IMR-90 (cell line): ENCODE measurements around the gene LDB2. TPM values are rescaled to one million over a fixed set of nuclear protein-coding genes. Genes with fewer than 3 reads are reported as not detected.

Experiments used
- ATAC-seq: fragments of 200-7000 bp; cut with Tn5 transposase; 2 replicates; pipeline ENCODE4 v1.9.1; 2020; ENCODE audit warnings: low read depth, mild to moderate bottlenecking, moderate library complexity
- BruUV-seq: library from RNA; stranded (reverse); fragments of 400-500 nt; replicated peaks from 2 replicates; lab custom pipeline; 2021; lab: Mats Ljungman, UMichigan
- CTCF ChIA-PET: fragments of 300-600 bp; formaldehyde crosslinking; extraction: SDS; loops from one replicate; lab custom pipeline; 2021; ENCODE audit warnings: antibody characterized with exemption; lab: Yijun Ruan, JAX
- POLR2A ChIA-PET: fragments of 300-600 bp; sonication (Branson Sonifier 250); formaldehyde crosslinking; loops from one replicate; lab custom pipeline; 2022; ENCODE audit warnings: antibody characterized with exemption; ENCODE audit not compliant: unreplicated experiment; lab: Charles Lee
- DNase-seq: peaks from one replicate; pipeline ENCODE4 v3.0.0; 2013
- H2AFZ ChIP-seq: replicated peaks from 2 replicates; pipeline ENCODE3; 2013; ENCODE audit warnings: low read length, mild to moderate bottlenecking; ENCODE audit not compliant: poor library complexity
- H2AK5ac ChIP-seq: 2 replicates; pipeline ENCODE4 v1.6.1; 2013; ENCODE audit warnings: low read depth, low read length, inconsistent platforms
- H2AK9ac ChIP-seq: replicated peaks from 2 replicates; pipeline ENCODE3; 2013; ENCODE audit warnings: mild to moderate bottlenecking, low read depth, low read length, moderate library complexity; ENCODE audit not compliant: poor library complexity
- H2BK120ac ChIP-seq: 2 replicates; pipeline ENCODE4 v1.6.1; 2013; ENCODE audit warnings: low read depth, low read length, inconsistent platforms
- H2BK15ac ChIP-seq: 3 replicates; pipeline ENCODE4 v1.6.1; 2013; ENCODE audit warnings: low read depth, low read length, inconsistent platforms
- H2BK20ac ChIP-seq: 2 replicates; pipeline ENCODE4 v1.6.1; 2013; ENCODE audit warnings: low read depth, mild to moderate bottlenecking, inconsistent platforms, low read length, moderate library complexity
- H2BK5ac ChIP-seq: 2 replicates; pipeline ENCODE4 v1.6.1; 2013; ENCODE audit warnings: mild to moderate bottlenecking, low read depth, low read length, inconsistent platforms; ENCODE audit not compliant: poor library complexity, severe bottlenecking
- H3K14ac ChIP-seq: replicated peaks from 2 replicates; pipeline ENCODE4 v1.6.1; 2013; ENCODE audit warnings: low read depth, low read length, inconsistent platforms
- H3K18ac ChIP-seq: 2 replicates; pipeline ENCODE4 v1.6.1; 2013; ENCODE audit warnings: low read depth, low read length, control low read depth
- H3K23ac ChIP-seq: 2 replicates; pipeline ENCODE4 v1.6.1; 2013; ENCODE audit warnings: low read depth, low read length, inconsistent platforms
- H3K27ac ChIP-seq: 2 replicates; pipeline ENCODE4 v1.5.1; 2013; ENCODE audit warnings: mild to moderate bottlenecking, control low read depth, low read length; ENCODE audit not compliant: insufficient read depth
- H3K27me3 ChIP-seq: 2 replicates; pipeline ENCODE4 v1.6.1; 2013; ENCODE audit warnings: low read length; ENCODE audit not compliant: control insufficient read depth, insufficient read depth
- H3K36me3 ChIP-seq: 2 replicates; pipeline ENCODE4 v1.6.1; 2013; ENCODE audit warnings: low read length, mixed read lengths; ENCODE audit not compliant: control insufficient read depth, insufficient read depth
- H3K4ac ChIP-seq: 2 replicates; pipeline ENCODE4 v1.6.1; 2013; ENCODE audit warnings: low read depth, low read length, inconsistent platforms
- H3K4me1 ChIP-seq: 2 replicates; pipeline ENCODE4 v1.6.1; 2013; ENCODE audit warnings: low read length, mixed read lengths; ENCODE audit not compliant: control insufficient read depth, insufficient read depth
- H3K4me2 ChIP-seq: 2 replicates; pipeline ENCODE4 v1.6.1; 2013; ENCODE audit warnings: low read depth, mild to moderate bottlenecking, control low read depth, low read length, moderate library complexity
- H3K4me3 ChIP-seq: 2 replicates; pipeline ENCODE4 v1.5.1; 2013; ENCODE audit warnings: low read depth, mild to moderate bottlenecking, control low read depth, low read length, moderate library complexity; ENCODE audit not compliant: insufficient read depth
- H3K56ac ChIP-seq: 2 replicates; pipeline ENCODE4 v1.6.1; 2013; ENCODE audit warnings: low read length, inconsistent platforms; ENCODE audit not compliant: insufficient read depth; ENCODE audit errors: extremely low read depth
- H3K79me1 ChIP-seq, 2 experiments: 2 replicates each; pipeline ENCODE4 v1.6.1; 2013; ENCODE audit warnings: low read length in 2 of 2, inconsistent platforms in 1 of 2, low read depth in 1 of 2
- H3K9ac ChIP-seq: 2 replicates; pipeline ENCODE4 v1.6.1; 2013; ENCODE audit warnings: low read depth, low read length, control low read depth
- H3K9me1 ChIP-seq: 2 replicates; pipeline ENCODE4 v1.6.1; 2013; ENCODE audit warnings: low read length, inconsistent platforms; ENCODE audit not compliant: insufficient read depth
- H3K9me3 ChIP-seq: 2 replicates; pipeline ENCODE4 v1.6.1; 2013; ENCODE audit warnings: low read length; ENCODE audit not compliant: control insufficient read depth, insufficient read depth
- H4K20me1 ChIP-seq: 2 replicates; pipeline ENCODE4 v1.6.1; 2013; ENCODE audit warnings: low read length, inconsistent platforms; ENCODE audit not compliant: insufficient read depth
- H4K5ac ChIP-seq: 2 replicates; pipeline ENCODE4 v1.6.1; 2013; ENCODE audit warnings: mild to moderate bottlenecking, low read depth, low read length, control low read depth
- H4K8ac ChIP-seq, 2 experiments: 2 replicates each; pipeline ENCODE4 v1.6.1; 2013; ENCODE audit warnings: low read depth in 2 of 2, low read length in 2 of 2, control low read depth in 1 of 2, inconsistent platforms in 1 of 2
- H4K91ac ChIP-seq: 2 replicates; pipeline ENCODE4 v1.6.1; 2013; ENCODE audit warnings: low read depth, low read length, inconsistent platforms; ENCODE audit not compliant: insufficient read depth
- BHLHE40 ChIP-seq: fragments of 150-350 bp; IDR thresholded peaks from 2 replicates; pipeline ENCODE4 v1.6.1; 2016; ENCODE audit warnings: mild to moderate bottlenecking, low read depth, low read length
- CEBPB ChIP-seq: IDR thresholded peaks from 2 replicates; pipeline ENCODE4 v1.6.1; 2012; ENCODE audit warnings: low read depth, low read length, improper control_type of control experiment
- CHD1 ChIP-seq: IDR thresholded peaks from 2 replicates; pipeline ENCODE4 v1.6.1; 2012; ENCODE audit warnings: low read depth, low read length, improper control_type of control experiment
- FOS ChIP-seq: fragments of 150-350 bp; IDR thresholded peaks from 2 replicates; pipeline ENCODE4 v1.6.1; 2016; ENCODE audit warnings: low read depth, low read length
- MXI1 ChIP-seq: IDR thresholded peaks from 2 replicates; pipeline ENCODE4 v1.6.1; 2012; ENCODE audit warnings: low read depth, mild to moderate bottlenecking, low read length, moderate library complexity, borderline replicate concordance
- NFE2L2 ChIP-seq: fragments of 150-350 bp; IDR thresholded peaks from 2 replicates; pipeline ENCODE4 v1.6.1; 2016; ENCODE audit warnings: low read depth, mild to moderate bottlenecking, low read length
- POLR2A ChIP-seq: IDR thresholded peaks from 2 replicates; pipeline ENCODE4 v1.6.1; 2012; ENCODE audit warnings: mild to moderate bottlenecking, low read depth, low read length
- RAD21 ChIP-seq: IDR thresholded peaks from 2 replicates; pipeline ENCODE4 v1.6.1; 2012; ENCODE audit warnings: low read length, improper control_type of control experiment
- RFX5 ChIP-seq: IDR thresholded peaks from 2 replicates; pipeline ENCODE4 v1.8.0; 2012; ENCODE audit warnings: low read depth, mild to moderate bottlenecking, low read length, moderate library complexity
- WGBS, 2 experiments: methylation state at CpG; one replicate each; pipeline versions ENCODE4 v1.1.5 to v1.1.7; 2013; ENCODE audit warnings: missing lambda C conversion rate in 2 of 2; ENCODE audit not compliant: insufficient read length in 1 of 2; ENCODE audit errors: extremely low coverage in 2 of 2; 5-methylcytosine and 5-hydroxymethylcytosine counted together
- dilution Hi-C: fragments of 300-500 bp; cut with HindIII; formaldehyde crosslinking; loops from one replicate; pipeline ENCODE4 v1.14.3; 2018; ENCODE audit warnings: low sequenced_read_pairs; ENCODE audit not compliant: unreplicated experiment
- in situ Hi-C: fragments of 300-500 bp; cut with MboI; formaldehyde crosslinking; loops from 3 replicates; pipeline ENCODE4 v1.14.3; 2019; ENCODE audit warnings: low sequenced_read_pairs, inconsistent platforms, mixed read lengths
- intact Hi-C: fragments of 100-400 bp; cut with micrococcal nuclease; formaldehyde crosslinking; loops from 2 replicates; pipeline ENCODE4 v1.10.0; 2022
- polyA plus RNA-seq, 3 experiments: library from polyadenylated mRNA; depleted of rRNA; stranded (reverse); fragments of >200 nt; gene quantifications; 2 replicates each; pipeline ENCODE4 v1.2.3, GENCODE V29; 2012; ENCODE audit warnings: low replicate concordance in 1 of 3
- total RNA-seq: library from RNA; depleted of rRNA; stranded (reverse); fragments of >200 nt; gene quantifications from 2 replicates; pipeline ENCODE4 v1.2.3, GENCODE V29; 2012
- TF ChIP-seq, protein P1 (sequence below): conservative IDR thresholded peaks from 2 replicates; pipeline ENCODE4 v1.5.1; 2012; ENCODE audit warnings: mild to moderate bottlenecking, low read depth, low read length, improper control_type of control experiment

The LDB2 gene
- total and polyA plus RNA-seq, 2 of the 4 experiments (the other 2 are of a cell fraction) = 67.9 to 116 TPM

DNA sequence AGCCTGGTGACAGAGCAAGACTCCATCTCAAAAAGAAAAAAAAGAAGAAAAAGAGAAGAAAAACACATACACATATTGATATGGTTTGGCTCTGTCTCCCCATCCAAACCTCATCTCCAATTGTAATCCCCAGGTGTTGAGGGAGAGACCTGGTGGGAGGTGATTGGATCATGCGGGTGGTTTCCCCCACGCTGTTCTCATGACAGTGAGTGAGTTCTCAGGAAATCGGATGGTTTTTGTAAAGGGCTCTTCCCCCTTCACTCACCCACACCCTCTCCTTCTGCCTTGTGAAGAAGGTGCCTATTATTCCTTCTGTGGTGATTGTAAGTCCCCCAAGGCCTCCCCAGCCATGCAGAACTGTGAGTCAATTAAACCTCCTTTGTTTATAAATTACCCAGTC is 68.4 kb downstream of the LDB2 start:
- H2AFZ ChIP-seq = no peak overlapping the region
- WGBS, 2 experiments = no CpG with 5 or more reads among the region's 3 CpGs
- dilution Hi-C loops = no loop called here
- no peak overlapping the region for H4K91ac ChIP-seq
- 0 out of 4 replicates have a peak, but pooled peaks cover 0 to 3% of the 10 kb centered on the region in 2 experiments for H3K79me1 ChIP-seq
- no peaks in the 10 kb centered on the region for H3K9me3 ChIP-seq
- ATAC-seq = no peak
- no peak overlapping the region for H2BK15ac ChIP-seq
- no peak overlapping the region for H4K8ac ChIP-seq
- H3K36me3 ChIP-seq = no peaks in the 10 kb centered on the region
- no peak overlapping the region for H2BK120ac ChIP-seq
- no peak overlapping the region for H3K18ac ChIP-seq
- no peak for DNase-seq
- BruUV-seq = no TSS peak
- no peak overlapping the region for H3K4me2 ChIP-seq
- H2BK20ac ChIP-seq = no peak overlapping the region
- no peak overlapping the region for H3K23ac ChIP-seq
- no peak overlapping the region for H2AK5ac ChIP-seq
- no peaks in the 10 kb centered on the region for H4K20me1 ChIP-seq
- in situ Hi-C loops = no loop called here
- no peak overlapping the region for H3K56ac ChIP-seq
- no peak overlapping the region for H4K5ac ChIP-seq
- POLR2A ChIA-PET = no interaction called here
- no peak for TF ChIP-seq BHLHE40
- no peak for TF ChIP-seq MXI1
- TF ChIP-seq RFX5 = no peak
- TF ChIP-seq CHD1 = no peak
- TF ChIP-seq, protein P1, sequence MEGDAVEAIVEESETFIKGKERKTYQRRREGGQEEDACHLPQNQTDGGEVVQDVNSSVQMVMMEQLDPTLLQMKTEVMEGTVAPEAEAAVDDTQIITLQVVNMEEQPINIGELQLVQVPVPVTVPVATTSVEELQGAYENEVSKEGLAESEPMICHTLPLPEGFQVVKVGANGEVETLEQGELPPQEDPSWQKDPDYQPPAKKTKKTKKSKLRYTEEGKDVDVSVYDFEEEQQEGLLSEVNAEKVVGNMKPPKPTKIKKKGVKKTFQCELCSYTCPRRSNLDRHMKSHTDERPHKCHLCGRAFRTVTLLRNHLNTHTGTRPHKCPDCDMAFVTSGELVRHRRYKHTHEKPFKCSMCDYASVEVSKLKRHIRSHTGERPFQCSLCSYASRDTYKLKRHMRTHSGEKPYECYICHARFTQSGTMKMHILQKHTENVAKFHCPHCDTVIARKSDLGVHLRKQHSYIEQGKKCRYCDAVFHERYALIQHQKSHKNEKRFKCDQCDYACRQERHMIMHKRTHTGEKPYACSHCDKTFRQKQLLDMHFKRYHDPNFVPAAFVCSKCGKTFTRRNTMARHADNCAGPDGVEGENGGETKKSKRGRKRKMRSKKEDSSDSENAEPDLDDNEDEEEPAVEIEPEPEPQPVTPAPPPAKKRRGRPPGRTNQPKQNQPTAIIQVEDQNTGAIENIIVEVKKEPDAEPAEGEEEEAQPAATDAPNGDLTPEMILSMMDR = no peak
- TF ChIP-seq CEBPB = no peak
- no peak for TF ChIP-seq RAD21
- TF ChIP-seq NFE2L2 = no peak
- no peak for TF ChIP-seq POLR2A
- no peak for TF ChIP-seq FOS
- H3K9me1 ChIP-seq = no peaks in the 10 kb centered on the region
- no peak overlapping the region for H3K4me3 ChIP-seq
- no peaks in the 10 kb centered on the region for H3K4me1 ChIP-seq
- H3K27me3 ChIP-seq = no peaks in the 10 kb centered on the region
- H2AK9ac ChIP-seq = no peak overlapping the region
- H3K9ac ChIP-seq = no peak overlapping the region
- intact Hi-C loops = no loop called here
- H2BK5ac ChIP-seq = no peak overlapping the region
- no peak overlapping the region for H3K27ac ChIP-seq
- no peak overlapping the region for H3K14ac ChIP-seq
- no peak overlapping the region for H3K4ac ChIP-seq
- CTCF ChIA-PET = no interaction called here
